Thymus (tissue), 11 donors: ENCODE results near the gene MTFR1L. TPM values are rescaled to one million over a fixed set of nuclear protein-coding genes. Genes with fewer than 3 reads are reported as not detected.

Source experiments
- DNase-seq, 9 donors: peaks; one replicate each; pipeline ENCODE4 v3.0.0-alpha.2; 2013; ENCODE audit warnings: low spot score in 9 of 9, low read depth in 6 of 9, missing footprints in 1 of 9
- H3K27ac ChIP-seq, 2 donors: one replicate each; pipeline ENCODE4 v1.5.1; 2013; ENCODE audit warnings: control low read depth in 1 of 2, low read depth in 1 of 2, low read length in 1 of 2, mild to moderate bottlenecking in 1 of 2, moderate library complexity in 1 of 2
- H3K27me3 ChIP-seq, 2 donors: one replicate each; pipeline ENCODE4 v1.5.1; 2013; ENCODE audit warnings: low read length in 1 of 2; ENCODE audit not compliant: control insufficient read depth in 2 of 2, insufficient read depth in 1 of 2
- H3K36me3 ChIP-seq, 2 donors: one replicate each; pipeline ENCODE4 v1.5.1; 2013; ENCODE audit warnings: low read length in 1 of 2, mild to moderate bottlenecking in 1 of 2, moderate library complexity in 1 of 2; ENCODE audit not compliant: control insufficient read depth in 2 of 2, insufficient read depth in 2 of 2
- H3K4me1 ChIP-seq, 2 donors: one replicate each; pipeline ENCODE4 v1.5.1; 2013; ENCODE audit warnings: low read length in 2 of 2; ENCODE audit not compliant: control insufficient read depth in 2 of 2, insufficient read depth in 2 of 2
- H3K4me3 ChIP-seq, 2 donors: one replicate each; pipeline ENCODE4 v1.5.1; 2013; ENCODE audit warnings: low read length in 2 of 2, control low read depth in 1 of 2, mild to moderate bottlenecking in 1 of 2
- H3K9me3 ChIP-seq, 2 donors: one replicate each; pipeline ENCODE4 v1.5.1; 2013; ENCODE audit warnings: low read length in 1 of 2, mild to moderate bottlenecking in 1 of 2; ENCODE audit not compliant: control insufficient read depth in 2 of 2, insufficient read depth in 1 of 2
- WGBS: extraction: QIAGEN DNeasy Blood & Tissue Kit; methylation state at CpG from one replicate; pipeline ENCODE4 v1.1.7; 2013; 5-methylcytosine and 5-hydroxymethylcytosine counted together
- polyA plus RNA-seq: library from polyadenylated mRNA; stranded (reverse); fragments of 200-250 nt; gene quantifications from one replicate; pipeline ENCODE4 v1.2.3, GENCODE V29; 2013
- total RNA-seq: library from RNA; stranded (reverse); fragments of 120-200 nt; gene quantifications from one replicate; pipeline ENCODE4 v1.2.4, GENCODE V29; 2013
- donor health status: healthy.

MTFR1L gene
- total and polyA plus RNA-seq, 2 donors = 21.5 to 53.9 TPM

- Histone ChIP-seq H3K27ac (no peak overlapping the region), H3K36me3 (peaks cover 40 to 69% of the 10 kb centered on the region in 2 donors), H3K4me1 (peaks cover under 1 to 4% of the 10 kb centered on the region in 2 donors), H3K4me3 (no peak overlapping the region), H3K27me3 (no peaks in the 10 kb centered on the region), H3K9me3 (no peaks in the 10 kb centered on the region)
- DNase-seq = no peak
- 98% methylated on average over 10 of the region's 10 CpGs for WGBS
Measured at GRCh38 chr1:25826571-25826970, 6.8 kb downstream of the MTFR1L start.

GRCh38 chr1:25828491-25828890 lies 8.7 kb downstream of the MTFR1L start:
- Histone ChIP-seq H3K36me3 (peaks cover 56 to 84% of the 10 kb centered on the region in 2 donors), H3K4me3 (no peak overlapping the region), H3K4me1 (peaks cover 0 to 3% of the 10 kb centered on the region in 2 donors), H3K27ac (no peak overlapping the region), H3K27me3 (no peaks in the 10 kb centered on the region), H3K9me3 (no peaks in the 10 kb centered on the region)
- DNase-seq = no peak
- 65% methylated on average over 3 of the region's 3 CpGs for WGBS

- H3K4me1 ChIP-seq = peaks cover 0 to 3% of the 10 kb centered on the region in 2 donors
- no peak overlapping the region for H3K27ac ChIP-seq
- 96% methylated on average over 1 of the region's 1 CpG for WGBS
- H3K27me3 ChIP-seq = no peaks in the 10 kb centered on the region
- H3K4me3 ChIP-seq = no peak overlapping the region
- no peak for DNase-seq
- H3K9me3 ChIP-seq = no peaks in the 10 kb centered on the region
- H3K36me3 ChIP-seq = peaks cover 56 to 86% of the 10 kb centered on the region in 2 donors
Measured at GRCh38 chr1:25829046-25829445, 9.3 kb downstream of the MTFR1L start.

GRCh38 chr1:25831569-25832196 lies 11.9 kb downstream of the MTFR1L start:
- H3K27ac ChIP-seq = no peak overlapping the region
- H3K9me3 ChIP-seq = no peaks in the 10 kb centered on the region
- 44% methylated on average over 5 of the region's 5 CpGs for WGBS

DNA sequence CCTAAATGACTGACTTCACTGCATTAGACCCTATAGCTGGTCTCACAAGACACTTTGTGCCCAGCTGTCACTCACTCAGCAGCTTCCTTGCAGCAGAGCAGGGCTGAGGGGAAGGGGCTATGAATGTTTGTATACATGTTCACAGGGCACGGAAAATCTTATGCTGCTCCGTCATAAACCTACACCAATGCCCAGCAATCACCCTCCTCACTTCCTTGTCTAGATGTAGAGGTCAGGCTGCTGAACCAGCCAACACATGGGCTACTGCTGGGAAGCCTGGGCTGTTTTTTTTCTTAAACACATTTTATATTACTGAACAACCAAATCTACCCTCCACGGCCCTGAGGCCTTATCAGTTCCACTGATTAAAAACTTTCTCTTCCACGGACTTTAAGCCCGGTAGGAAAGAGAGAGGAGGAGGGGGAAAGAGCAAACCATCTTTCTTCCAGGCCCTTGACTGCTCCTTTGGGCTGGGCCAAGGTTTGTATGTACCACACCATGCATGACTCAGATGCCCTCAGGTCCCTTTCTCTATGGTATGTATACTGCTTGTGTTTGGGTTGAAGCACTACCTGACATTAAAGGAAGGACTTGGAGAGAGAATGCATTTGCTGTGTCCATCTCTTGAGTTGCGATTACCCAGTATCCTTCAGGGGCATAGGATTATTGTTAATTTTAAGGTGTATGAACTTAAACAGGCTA lies 12.7 kb downstream of the MTFR1L start:
- no peak for DNase-seq
- no peak overlapping the region for H3K27ac ChIP-seq
- H3K4me1 ChIP-seq = peaks cover 0 to 3% of the 10 kb centered on the region in 2 donors
- WGBS = 90% methylated on average over 6 of the region's 6 CpGs
- no peak overlapping the region for H3K4me3 ChIP-seq
- no peaks in the 10 kb centered on the region for H3K27me3 ChIP-seq
- no peaks in the 10 kb centered on the region for H3K9me3 ChIP-seq
- H3K36me3 ChIP-seq = peaks cover 45 to 80% of the 10 kb centered on the region in 2 donors

More at GRCh38 chr1:25831569-25832196, 11.9 kb downstream of the MTFR1L start:
- Histone ChIP-seq H3K4me1 (peaks cover 0 to 3% of the 10 kb centered on the region in 2 donors), H3K36me3 (peaks cover 46 to 88% of the 10 kb centered on the region in 2 donors), H3K27me3 (no peaks in the 10 kb centered on the region), H3K4me3 (no peak overlapping the region)
- DNase-seq = no peak

DNA sequence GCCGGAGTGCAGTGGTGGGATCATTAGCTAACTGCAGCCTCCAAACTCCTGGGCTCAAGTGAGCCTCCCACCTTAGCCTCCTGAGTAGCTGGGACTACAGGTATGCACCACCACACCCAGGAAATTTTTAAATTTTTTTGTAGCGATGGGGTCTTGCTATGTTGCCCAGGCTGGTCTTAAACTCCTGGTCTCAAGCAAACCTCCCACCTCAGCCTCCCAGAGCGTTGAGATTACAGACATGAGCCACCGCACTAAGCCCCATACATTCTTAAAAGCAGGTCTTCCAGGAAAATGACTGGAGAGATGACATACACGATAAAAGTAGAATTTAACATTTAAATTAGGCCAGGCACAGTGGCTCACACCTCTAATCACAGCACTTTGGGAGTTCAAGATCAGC lies 13.4 kb downstream of the MTFR1L start:
- WGBS = over 99% methylated on average over 5 of the region's 5 CpGs
- H3K9me3 ChIP-seq = no peaks in the 10 kb centered on the region
- H3K27ac ChIP-seq = no peak overlapping the region
- peaks cover 0 to 3% of the 10 kb centered on the region in 2 donors for H3K4me1 ChIP-seq
- H3K4me3 ChIP-seq = no peak overlapping the region
- no peaks in the 10 kb centered on the region for H3K27me3 ChIP-seq
- peaks cover 39 to 74% of the 10 kb centered on the region in 2 donors for H3K36me3 ChIP-seq
- DNase-seq = no peak

DNA sequence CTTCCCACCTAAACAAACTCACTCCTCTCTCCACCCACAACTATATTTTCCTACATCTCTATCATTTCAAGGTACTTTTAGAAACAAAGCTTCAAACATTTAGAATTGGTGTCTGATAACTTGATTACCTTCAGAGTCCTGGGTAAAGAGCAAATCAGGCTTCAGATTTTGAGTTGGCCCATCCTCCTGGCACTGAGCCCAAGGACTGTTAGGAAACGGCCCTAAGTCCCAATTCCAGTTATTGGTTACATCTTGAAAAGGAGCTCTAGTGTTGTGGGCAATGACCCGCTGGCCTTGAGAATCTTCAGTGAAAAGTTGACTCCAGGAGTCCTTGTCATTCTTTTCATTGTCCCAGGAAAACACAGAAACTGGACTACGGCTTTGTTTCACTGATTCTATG lies 15.1 kb downstream of the MTFR1L start:
- Histone ChIP-seq H3K36me3 (peaks cover 25 to 57% of the 10 kb centered on the region in 2 donors), H3K27me3 (no peaks in the 10 kb centered on the region), H3K9me3 (no peaks in the 10 kb centered on the region), H3K4me1 (peaks cover 0 to 3% of the 10 kb centered on the region in 2 donors), H3K27ac (no peak overlapping the region), H3K4me3 (no peak overlapping the region)
- no peak for DNase-seq
- WGBS = 94% methylated on average over 3 of the region's 3 CpGs

- Histone ChIP-seq H3K27ac (no peak overlapping the region), H3K36me3 (peaks cover 14 to 39% of the 10 kb centered on the region in 2 donors), H3K4me1 (peaks cover 0 to 3% of the 10 kb centered on the region in 2 donors), H3K9me3 (no peaks in the 10 kb centered on the region), H3K27me3 (no peaks in the 10 kb centered on the region), H3K4me3 (no peak overlapping the region)
- DNase-seq = no peak
- 96% methylated on average over 3 of the region's 3 CpGs for WGBS
Measured at GRCh38 chr1:25836695-25837094, 16.9 kb downstream of the MTFR1L start.

- DNase-seq = no peak
- H3K9me3 ChIP-seq = no peaks in the 10 kb centered on the region
- no peaks in the 10 kb centered on the region for H3K27me3 ChIP-seq
- no peak overlapping the region for H3K4me3 ChIP-seq
- peaks cover 0 to 3% of the 10 kb centered on the region in 2 donors for H3K4me1 ChIP-seq
- 100% methylated on average over 1 of the region's 1 CpG for WGBS
- H3K27ac ChIP-seq = no peak overlapping the region
- peaks cover 9 to 32% of the 10 kb centered on the region in 2 donors for H3K36me3 ChIP-seq
Measured at GRCh38 chr1:25837262-25837875, 17.6 kb downstream of the MTFR1L start.
